Duodenal mucosa (tissue), 2 donors: ENCODE data around the gene MYH14.

ENCODE experiments used
- H3K27ac ChIP-seq: one replicate; pipeline ENCODE4 v1.7.0; 2013; ENCODE audit warnings: low read depth, low read length
- H3K27me3 ChIP-seq, 2 donors: one replicate each; pipeline ENCODE4 v1.7.0; 2013; ENCODE audit warnings: low read length in 2 of 2, control low read depth in 1 of 2; ENCODE audit not compliant: insufficient read depth in 2 of 2, control insufficient read depth in 1 of 2
- H3K36me3 ChIP-seq, 2 donors: one replicate each; pipeline ENCODE4 v1.7.0; 2013; ENCODE audit warnings: low read length in 2 of 2, control low read depth in 1 of 2; ENCODE audit not compliant: insufficient read depth in 2 of 2, control insufficient read depth in 1 of 2
- H3K4me1 ChIP-seq, 2 donors: one replicate each; pipeline ENCODE4 v1.7.0; 2013; ENCODE audit warnings: low read length in 2 of 2, control low read depth in 1 of 2; ENCODE audit not compliant: insufficient read depth in 2 of 2, control insufficient read depth in 1 of 2
- H3K4me3 ChIP-seq, 2 donors: one replicate each; pipeline ENCODE4 v1.7.0; 2013; ENCODE audit warnings: low read length in 2 of 2, low read depth in 1 of 2
- H3K9ac ChIP-seq, 2 donors: one replicate each; pipeline ENCODE4 v1.7.0; 2013; ENCODE audit warnings: low read length in 2 of 2, low read depth in 1 of 2
- H3K9me3 ChIP-seq, 2 donors: one replicate each; pipeline ENCODE4 v1.7.0; 2013; ENCODE audit warnings: low read length in 2 of 2, control low read depth in 1 of 2; ENCODE audit not compliant: control insufficient read depth in 1 of 2

MYH14 gene

DNA sequence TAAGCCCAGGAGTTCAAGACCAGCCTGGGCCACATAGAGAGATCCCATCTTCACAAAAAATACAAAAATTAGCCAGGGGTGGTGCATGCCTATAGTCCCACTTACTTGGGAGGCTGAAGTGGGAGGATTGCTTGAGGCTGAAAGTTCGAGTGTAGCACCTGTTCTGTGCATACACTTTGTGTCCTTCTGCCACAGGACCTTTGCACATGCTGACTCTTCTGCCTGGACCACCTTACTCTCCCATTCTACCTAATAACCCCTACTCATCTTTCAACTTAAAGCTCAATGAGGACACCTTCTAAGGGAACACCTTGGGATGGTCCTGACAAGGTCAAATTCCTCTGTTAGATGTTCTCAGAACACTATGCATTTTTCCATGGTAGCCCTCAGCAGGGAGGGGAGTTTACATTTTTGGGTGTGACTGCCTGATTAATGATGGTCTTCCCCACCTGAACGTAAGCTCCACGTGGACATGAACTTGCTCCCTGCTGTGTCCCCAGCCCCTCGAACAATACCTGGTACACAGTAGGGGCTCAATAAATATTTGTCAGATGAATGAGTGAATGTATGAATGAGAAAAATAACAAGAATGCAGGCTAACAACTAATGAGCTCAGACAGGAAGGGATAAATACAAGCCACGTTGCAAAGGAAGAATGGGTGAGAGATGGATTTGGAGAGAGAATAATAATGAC lies 29.2 kb upstream of the MYH14 start:
- H3K4me1 ChIP-seq: peaks cover 8 to 11% of the 10 kb centered on the region in 2 donors
- no peaks in the 10 kb centered on the region for H3K9me3 ChIP-seq
- no peak overlapping the region for H3K4me3 ChIP-seq
- H3K27ac ChIP-seq: no peak overlapping the region
- H3K27me3 ChIP-seq: peaks cover 0 to 4% of the 10 kb centered on the region in 2 donors
- H3K9ac ChIP-seq: no peak overlapping the region
- H3K36me3 ChIP-seq: no peaks in the 10 kb centered on the region

DNA sequence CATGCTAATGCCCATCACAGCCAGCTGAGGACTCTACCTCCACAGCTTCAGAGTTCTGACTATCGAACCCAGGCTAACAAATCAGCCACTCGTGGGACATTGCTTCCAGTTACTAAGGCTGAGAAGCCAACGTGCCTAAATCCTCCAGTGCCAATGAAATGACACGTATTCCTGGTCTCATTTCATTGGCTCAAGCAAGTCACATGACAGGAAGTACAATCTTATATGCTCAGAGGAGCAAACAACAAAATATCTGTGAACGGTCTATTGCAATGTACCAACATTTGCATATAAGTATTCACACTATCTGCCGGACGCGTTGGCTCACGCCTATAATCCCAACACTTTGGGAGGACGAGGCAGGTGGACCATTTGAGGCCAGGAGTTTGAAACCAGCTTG lies 27.5 kb upstream of the MYH14 start:
- H3K36me3 ChIP-seq: no peaks in the 10 kb centered on the region
- H3K27ac ChIP-seq: no peak overlapping the region

DNA sequence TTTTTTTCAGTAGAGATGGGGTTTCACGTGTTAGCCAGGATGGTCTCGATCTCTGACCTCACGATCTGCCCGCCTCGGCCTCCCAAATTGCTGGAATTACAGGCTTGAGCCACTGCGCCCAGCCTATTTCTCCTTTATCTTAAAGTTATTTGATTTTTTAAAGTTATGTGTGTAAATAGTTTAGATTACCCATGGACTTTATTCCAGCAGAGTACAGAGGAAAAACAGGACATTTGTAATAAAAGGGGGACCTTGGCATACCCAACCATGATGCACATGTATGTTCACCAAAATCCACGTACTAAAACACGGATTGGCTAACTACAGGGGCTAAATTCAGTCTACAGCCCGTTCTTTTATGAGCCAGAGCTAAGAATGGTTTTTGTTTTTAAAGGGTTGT lies 26.6 kb upstream of the MYH14 start:
- no peaks in the 10 kb centered on the region for H3K27me3 ChIP-seq
- H3K27ac ChIP-seq: no peak overlapping the region
- no peaks in the 10 kb centered on the region for H3K36me3 ChIP-seq
- peaks cover 3% of the 10 kb centered on the region in 2 donors for H3K9me3 ChIP-seq
- H3K9ac ChIP-seq: no peak overlapping the region
- no peak overlapping the region for H3K4me3 ChIP-seq
- peaks cover 8 to 18% of the 10 kb centered on the region in 2 donors for H3K4me1 ChIP-seq

More for the DNA sequence above, 27.5 kb upstream of the MYH14 start:
- peaks cover 8 to 13% of the 10 kb centered on the region in 2 donors for H3K4me1 ChIP-seq
- no peak overlapping the region for H3K9ac ChIP-seq
- peaks cover 3% of the 10 kb centered on the region in 2 donors for H3K9me3 ChIP-seq
- no peaks in the 10 kb centered on the region for H3K27me3 ChIP-seq
- no peak overlapping the region for H3K4me3 ChIP-seq

DNA sequence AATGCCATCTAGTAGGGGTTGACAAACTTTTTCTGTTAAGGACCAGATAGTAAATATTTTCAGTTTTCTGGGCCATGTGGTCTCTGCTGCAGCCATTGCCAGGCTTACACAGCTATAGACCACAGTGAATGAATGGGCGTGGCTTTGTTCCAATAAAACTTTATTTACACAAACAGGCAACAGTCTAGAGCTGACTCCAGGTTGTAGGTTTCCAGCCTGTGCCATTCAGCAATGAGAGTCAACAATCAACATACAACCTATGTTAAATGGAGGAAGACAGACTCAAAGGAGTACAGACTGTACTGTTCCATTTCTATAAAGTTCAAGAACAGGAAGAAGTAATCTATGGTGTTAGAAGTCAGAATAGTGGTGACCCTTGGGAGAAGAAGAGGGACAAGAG lies 25.1 kb upstream of the MYH14 start:
- H3K36me3 ChIP-seq: no peaks in the 10 kb centered on the region
- H3K9me3 ChIP-seq: peaks cover 3% of the 10 kb centered on the region in 2 donors
- H3K9ac ChIP-seq: no peak overlapping the region
- no peak overlapping the region for H3K4me3 ChIP-seq
- H3K4me1 ChIP-seq: peaks cover 6 to 18% of the 10 kb centered on the region in 2 donors
- H3K27ac ChIP-seq: no peak overlapping the region
- no peaks in the 10 kb centered on the region for H3K27me3 ChIP-seq

DNA sequence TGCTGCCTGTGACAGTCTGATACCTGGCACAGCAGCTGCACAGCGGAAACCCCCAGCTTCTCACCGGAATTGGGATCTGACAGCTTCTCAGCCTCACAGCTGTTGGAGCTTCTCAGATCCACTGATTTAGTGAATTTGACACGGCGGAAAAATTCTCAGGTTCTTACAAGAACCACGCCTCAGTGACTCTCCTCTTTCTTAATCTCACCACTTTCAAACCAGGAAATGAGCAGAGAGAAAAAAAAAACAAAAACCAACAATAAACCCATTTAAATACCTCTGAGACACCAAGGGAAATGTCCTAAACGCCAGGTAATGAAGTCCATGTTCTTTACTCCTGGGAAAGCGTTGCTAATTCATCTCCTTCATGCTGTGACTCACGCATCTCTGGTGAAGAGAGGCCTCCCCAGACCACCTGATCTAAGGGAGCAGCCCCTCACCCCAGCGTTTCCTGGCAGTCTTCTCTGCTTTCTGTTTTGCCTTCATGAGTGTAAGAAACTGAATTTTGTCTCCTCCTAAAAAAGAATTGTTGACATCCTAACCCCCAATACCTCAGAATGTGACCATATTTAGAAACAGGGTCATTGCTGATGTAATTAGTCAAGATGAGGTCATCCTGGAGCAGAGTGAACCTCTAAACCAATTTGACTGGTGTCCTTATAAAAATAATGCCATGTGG lies 24.4 kb upstream of the MYH14 start:
- H3K4me3 ChIP-seq: no peak overlapping the region
- H3K9ac ChIP-seq: peak overlapping the region in 1 of 2 donors; percentile 8
- H3K27ac ChIP-seq: no peak overlapping the region

DNA sequence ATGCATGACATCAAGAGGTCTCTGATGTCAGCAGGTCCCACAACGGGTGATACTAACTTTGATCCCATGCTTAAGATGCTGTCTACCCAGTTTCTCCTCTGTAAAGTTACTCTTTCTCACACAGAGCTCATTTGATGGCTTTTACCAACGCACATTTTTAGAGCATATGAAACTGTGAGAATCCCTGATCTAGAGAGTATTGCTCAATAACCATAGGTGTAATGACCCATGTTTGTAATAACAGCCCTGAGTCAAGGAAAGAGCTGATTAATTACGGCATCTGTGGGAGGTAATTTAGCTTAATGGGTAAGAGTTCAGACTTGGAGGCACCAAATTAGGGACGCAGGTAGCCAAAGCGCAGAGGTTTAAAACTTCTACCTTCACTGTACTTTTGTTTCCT lies 22.3 kb upstream of the MYH14 start:
- H3K27ac ChIP-seq: no peak overlapping the region
- H3K9ac ChIP-seq: no peak overlapping the region
- H3K9me3 ChIP-seq: peaks cover 3% of the 10 kb centered on the region in 2 donors
- no peaks in the 10 kb centered on the region for H3K36me3 ChIP-seq
- no peaks in the 10 kb centered on the region for H3K27me3 ChIP-seq
- H3K4me3 ChIP-seq: no peak overlapping the region
- H3K4me1 ChIP-seq: peaks cover 4 to 18% of the 10 kb centered on the region in 2 donors

More for the DNA sequence above, 24.4 kb upstream of the MYH14 start:
- Histone ChIP-seq H3K9me3 (peaks cover 3% of the 10 kb centered on the region in 2 donors), H3K36me3 (no peaks in the 10 kb centered on the region), H3K27me3 (no peaks in the 10 kb centered on the region), H3K4me1 (peaks cover 4 to 18% of the 10 kb centered on the region in 2 donors)

DNA sequence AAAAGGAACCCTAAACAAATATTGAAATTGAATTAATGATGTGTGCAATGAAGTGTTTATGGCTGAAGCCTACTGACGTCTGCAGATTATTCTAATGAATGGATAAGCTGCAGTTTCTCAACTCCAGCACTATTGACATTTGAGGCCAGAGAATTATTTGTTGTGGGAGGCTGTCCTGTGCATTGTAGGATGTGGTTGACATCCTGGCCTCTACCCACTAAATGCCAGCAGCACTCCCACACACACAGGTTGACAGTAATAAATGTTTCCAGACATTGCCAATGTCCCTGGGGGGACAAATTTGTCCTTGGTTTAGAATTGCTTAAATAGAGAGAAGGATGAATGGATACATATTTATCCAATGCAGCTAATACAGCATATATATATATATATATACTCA lies 19.2 kb upstream of the MYH14 start:
- H3K9me3 ChIP-seq: peaks cover 3% of the 10 kb centered on the region in 2 donors
- H3K4me3 ChIP-seq: no peak overlapping the region
- no peak overlapping the region for H3K9ac ChIP-seq
- H3K36me3 ChIP-seq: no peaks in the 10 kb centered on the region
- no peaks in the 10 kb centered on the region for H3K27me3 ChIP-seq
- no peak overlapping the region for H3K27ac ChIP-seq
- H3K4me1 ChIP-seq: peaks cover 0 to 8% of the 10 kb centered on the region in 2 donors

DNA sequence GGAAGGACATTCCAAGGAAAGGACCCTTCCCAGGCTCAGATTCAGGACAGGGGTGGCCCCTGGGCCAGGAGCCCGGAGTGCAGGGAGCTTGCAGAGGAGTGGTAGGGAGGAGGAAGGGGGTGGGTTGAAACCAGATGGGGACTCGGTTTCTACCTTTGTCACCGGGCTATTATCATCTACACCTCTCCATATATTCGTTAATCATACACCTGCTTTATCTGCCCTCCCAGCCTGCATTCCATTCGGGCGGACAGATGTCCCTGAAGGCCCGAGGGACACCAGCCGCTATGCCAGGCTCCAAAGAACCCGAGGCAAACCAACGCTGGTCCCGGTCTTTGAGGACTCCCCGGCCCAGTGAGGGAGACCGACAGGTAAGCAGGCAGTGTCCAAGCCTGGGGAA lies 15.5 kb upstream of the MYH14 start:
- H3K9me3 ChIP-seq: no peaks in the 10 kb centered on the region
- peak overlapping the region; percentile 68 to 77 for H3K4me3 ChIP-seq
- H3K4me1 ChIP-seq: peaks cover 8% of the 10 kb centered on the region in 2 donors
- peak overlapping the region; percentile 83 for H3K27ac ChIP-seq
- peaks cover 0 to 4% of the 10 kb centered on the region in 2 donors for H3K36me3 ChIP-seq
- H3K27me3 ChIP-seq: no peaks in the 10 kb centered on the region
- peak overlapping the region; percentile 85 to 93 for H3K9ac ChIP-seq

DNA sequence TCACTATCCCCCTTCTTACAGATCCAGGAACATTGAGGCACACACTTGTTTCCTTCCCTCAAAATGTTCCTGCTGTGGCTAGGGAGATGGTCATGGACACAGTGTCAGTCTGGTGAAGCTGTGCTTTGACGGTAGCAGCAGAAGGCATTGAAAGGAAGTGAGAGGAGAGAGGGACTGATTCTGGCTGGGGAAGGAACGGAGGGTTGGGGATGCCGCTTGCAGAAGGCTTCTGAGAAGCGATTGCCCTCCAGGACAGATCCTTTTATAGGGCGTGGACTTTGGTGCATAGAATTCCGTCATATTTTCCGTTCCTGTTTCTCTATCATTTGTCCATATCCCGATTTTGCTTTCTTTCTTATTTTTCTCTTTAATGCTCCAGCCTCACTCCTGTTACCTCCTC lies 14.1 kb upstream of the MYH14 start:
- Histone ChIP-seq H3K9me3 (no peaks in the 10 kb centered on the region), H3K4me3 (peak overlapping the region; percentile 61 to 78), H3K9ac (peak overlapping the region; percentile 53 to 85), H3K27ac (peak overlapping the region; percentile 88), H3K4me1 (peaks cover 8% of the 10 kb centered on the region in 2 donors), H3K36me3 (peaks cover 3 to 4% of the 10 kb centered on the region in 2 donors), H3K27me3 (no peaks in the 10 kb centered on the region)

DNA sequence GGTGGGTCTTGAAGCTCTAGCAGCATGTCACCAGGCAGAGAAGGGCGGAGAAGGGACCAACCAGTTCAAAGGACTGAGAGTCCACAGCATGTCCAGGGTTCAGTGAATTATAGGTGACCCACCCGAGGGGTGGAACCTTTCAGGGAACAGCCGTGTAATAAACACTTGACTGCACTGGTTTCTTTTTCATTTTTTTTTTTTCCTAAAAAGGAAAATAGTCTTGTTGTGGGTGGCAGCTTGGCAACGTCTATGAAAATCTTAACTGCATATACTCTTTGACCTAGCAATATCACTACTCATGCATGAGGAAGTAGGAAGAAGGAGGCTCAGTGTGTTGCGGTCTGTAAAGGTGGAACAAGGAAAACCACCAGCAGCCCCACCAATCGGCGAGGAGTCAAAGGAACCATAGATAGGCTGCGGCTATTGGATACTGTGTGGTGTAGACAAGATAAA lies 13.0 kb upstream of the MYH14 start:
- Histone ChIP-seq H3K4me1 (peaks cover 8% of the 10 kb centered on the region in 2 donors), H3K27ac (peak overlapping the region; percentile 88), H3K9ac (peak overlapping the region; percentile 53 to 85), H3K36me3 (peaks cover 4% of the 10 kb centered on the region in 2 donors), H3K4me3 (peak overlapping the region; percentile 61 to 78), H3K27me3 (no peaks in the 10 kb centered on the region), H3K9me3 (no peaks in the 10 kb centered on the region)
